Measurements from ENCODE around the gene NAT16. TPM values are rescaled to one million over a fixed set of nuclear protein-coding genes. Genes with fewer than 3 reads are reported as not detected.

NAT16 gene
- total RNA-seq, 1 experiment from 2014 or later = not detected

GRCh38 chr7:101170617-101171441, 9.3 kb downstream of the NAT16 start:
- peaks cover 10% of the 10 kb centered on the region for H3K27me3 ChIP-seq (replicated peaks; ENCODE audit: control insufficient read depth, insufficient read depth, low read length)
- CTCF ChIA-PET = interaction anchor here (0.9 to 1.5 kb wide), 4 partner anchors 10 to 27 kb away, joined by 3 to 7 read pairs (median 6); no protein-coding TSS in a partner anchor
- peaks cover 40% of the 10 kb centered on the region for H3K4me1 Mint-ChIP-seq (ENCODE audit: low read depth, unreplicated experiment)
- H3K27ac Mint-ChIP-seq (ENCODE audit: unreplicated experiment) = no peak overlapping the region
- H3K4me3 ChIP-seq (ENCODE audit: low read depth, low read length) = no peak overlapping the region
- TF ChIP-seq, protein P1, sequence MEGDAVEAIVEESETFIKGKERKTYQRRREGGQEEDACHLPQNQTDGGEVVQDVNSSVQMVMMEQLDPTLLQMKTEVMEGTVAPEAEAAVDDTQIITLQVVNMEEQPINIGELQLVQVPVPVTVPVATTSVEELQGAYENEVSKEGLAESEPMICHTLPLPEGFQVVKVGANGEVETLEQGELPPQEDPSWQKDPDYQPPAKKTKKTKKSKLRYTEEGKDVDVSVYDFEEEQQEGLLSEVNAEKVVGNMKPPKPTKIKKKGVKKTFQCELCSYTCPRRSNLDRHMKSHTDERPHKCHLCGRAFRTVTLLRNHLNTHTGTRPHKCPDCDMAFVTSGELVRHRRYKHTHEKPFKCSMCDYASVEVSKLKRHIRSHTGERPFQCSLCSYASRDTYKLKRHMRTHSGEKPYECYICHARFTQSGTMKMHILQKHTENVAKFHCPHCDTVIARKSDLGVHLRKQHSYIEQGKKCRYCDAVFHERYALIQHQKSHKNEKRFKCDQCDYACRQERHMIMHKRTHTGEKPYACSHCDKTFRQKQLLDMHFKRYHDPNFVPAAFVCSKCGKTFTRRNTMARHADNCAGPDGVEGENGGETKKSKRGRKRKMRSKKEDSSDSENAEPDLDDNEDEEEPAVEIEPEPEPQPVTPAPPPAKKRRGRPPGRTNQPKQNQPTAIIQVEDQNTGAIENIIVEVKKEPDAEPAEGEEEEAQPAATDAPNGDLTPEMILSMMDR (IDR thresholded peaks at IDR 0.05; ENCODE audit: insufficient read depth in 1 of 2, low read depth in 1 of 2, low read length in 1 of 2, severe bottlenecking in 1 of 2, unreplicated experiment in 1 of 2) = no peak
- no peaks in the 10 kb centered on the region for H3K9me3 ChIP-seq
- POLR2A ChIA-PET = interaction anchor here (0.7 kb wide), 1 partner anchor 1176 kb away, joined by 3 read pairs; no protein-coding TSS in a partner anchor
- peaks cover 2% of the 10 kb centered on the region for H3K36me3 Mint-ChIP-seq (ENCODE audit: insufficient read depth, unreplicated experiment)
- H3K4me3 Mint-ChIP-seq (ENCODE audit: unreplicated experiment) = peak overlapping the region; percentile 64
- H3K9me3 Mint-ChIP-seq (ENCODE audit: unreplicated experiment) = no peaks in the 10 kb centered on the region
- intact Hi-C loops (cut with micrococcal nuclease; ENCODE audit: unreplicated experiment) = loop anchor here (1.0 kb wide), 1 partner anchor 27 kb away; no protein-coding TSS in a partner anchor
- no TSS peak for BruUV-seq (replicated peaks)
- peaks cover 60% of the 10 kb centered on the region for H3K27me3 Mint-ChIP-seq (ENCODE audit: insufficient read depth, unreplicated experiment)
- peaks cover 26% of the 10 kb centered on the region for H3K4me1 ChIP-seq
- H3K36me3 ChIP-seq (ENCODE audit: control insufficient read depth, insufficient read depth, low read length) = no peaks in the 10 kb centered on the region
- DNase-seq = no peak

DNA sequence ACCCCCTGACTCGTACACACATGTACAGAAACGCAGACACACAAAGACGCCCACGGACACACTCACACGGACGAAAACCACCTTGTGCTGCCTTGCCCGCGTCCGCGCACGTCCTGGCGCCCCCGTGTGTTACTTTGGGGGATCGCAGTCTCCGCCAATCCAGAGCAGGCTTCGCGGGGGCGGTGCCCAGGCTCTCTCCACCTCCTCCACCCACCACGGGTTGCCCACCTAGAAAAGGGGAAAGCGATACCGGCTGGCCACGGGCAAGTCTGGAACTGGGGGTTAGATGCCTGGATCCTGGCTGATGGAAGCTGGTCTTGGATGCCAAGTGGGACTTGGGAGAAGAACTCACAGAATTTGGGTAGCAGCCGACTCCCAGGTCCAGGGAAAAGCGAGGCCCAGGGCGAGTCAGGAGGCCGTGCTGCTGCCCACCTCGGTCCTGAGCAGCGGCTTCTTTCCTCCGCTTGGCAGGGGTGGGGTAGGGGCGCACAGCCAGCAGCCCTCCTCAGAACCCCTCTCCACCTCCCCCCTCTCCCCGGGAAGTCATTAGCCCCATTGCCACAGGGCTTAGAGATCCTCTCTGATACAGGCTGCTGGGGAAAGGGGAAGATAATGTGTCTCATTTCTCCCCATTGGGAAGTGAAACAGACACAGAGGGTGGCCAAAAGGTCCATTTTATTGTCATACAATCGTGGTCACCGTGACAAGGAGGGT, 10.1 kb downstream of the NAT16 start:
- H3K27me3 ChIP-seq (replicated peaks; ENCODE audit: control insufficient read depth, insufficient read depth, low read length) = peaks cover 10% of the 10 kb centered on the region

More for the DNA sequence above, 10.1 kb downstream of the NAT16 start:
- TF ChIP-seq, protein P1 (IDR thresholded peaks at IDR 0.05; ENCODE audit: insufficient read depth in 1 of 2, low read depth in 1 of 2, low read length in 1 of 2, severe bottlenecking in 1 of 2, unreplicated experiment in 1 of 2) = peak; percentile 92 to 94
- Mint-ChIP-seq H3K36me3 (ENCODE audit: insufficient read depth, unreplicated experiment) (peaks cover 11% of the 10 kb centered on the region), H3K27me3 (ENCODE audit: insufficient read depth, unreplicated experiment) (peaks cover 59% of the 10 kb centered on the region), H3K27ac (ENCODE audit: unreplicated experiment) (no peak overlapping the region), H3K4me1 (ENCODE audit: low read depth, unreplicated experiment) (peaks cover 45% of the 10 kb centered on the region), H3K9me3 (ENCODE audit: unreplicated experiment) (no peaks in the 10 kb centered on the region), H3K4me3 (ENCODE audit: unreplicated experiment) (no peak overlapping the region)
- ChIA-PET CTCF (interaction anchor here (0.9 to 1.5 kb wide), 3 partner anchors 9 to 26 kb away, joined by 3 to 7 read pairs (median 6); no protein-coding TSS in a partner anchor), POLR2A (no interaction called here)
- peak; percentile 67 to 88 for DNase-seq
- Histone ChIP-seq H3K36me3 (ENCODE audit: control insufficient read depth, insufficient read depth, low read length) (no peaks in the 10 kb centered on the region), H3K4me3 (ENCODE audit: low read depth, low read length) (no peak overlapping the region), H3K9me3 (no peaks in the 10 kb centered on the region), H3K4me1 (peaks cover 29% of the 10 kb centered on the region)
- BruUV-seq (replicated peaks) = no TSS peak
- intact Hi-C loops (cut with micrococcal nuclease; ENCODE audit: unreplicated experiment) = loop anchor here (1.0 kb wide), 2 partner anchors 22 to 26 kb away; no protein-coding TSS in a partner anchor
